Prostate gland (tissue), 2 donors: Measurements from ENCODE around the gene PRAMEF14.
"Not testable (repeated sequence)": the region's sequence is repeated elsewhere in the genome, so short reads cannot be mapped to it uniquely, and the experiment has no call there.

Source experiments
- POLR2AphosphoS5 ChIP-seq: sonication (generic); formaldehyde crosslinking; IDR thresholded peaks from one replicate; pipeline ENCODE4 v1.6.1; 2017; ENCODE audit warnings: antibody characterized with exemption
- TF ChIP-seq, protein P1 (sequence below), 4 experiments: fragments of 200-600 bp in 2 of 4; fragments of 450-650 bp in 2 of 4; sonication (generic) in 2 of 4; IDR thresholded peaks; 1 replicate in 3 of 4; 2 replicates in 1 of 4; pipeline ENCODE4 v1.5.1; 2016 to 2019; ENCODE audit warnings: antibody characterized with exemption in 4 of 4, mild to moderate bottlenecking in 2 of 4, moderate library complexity in 2 of 4

DNA sequence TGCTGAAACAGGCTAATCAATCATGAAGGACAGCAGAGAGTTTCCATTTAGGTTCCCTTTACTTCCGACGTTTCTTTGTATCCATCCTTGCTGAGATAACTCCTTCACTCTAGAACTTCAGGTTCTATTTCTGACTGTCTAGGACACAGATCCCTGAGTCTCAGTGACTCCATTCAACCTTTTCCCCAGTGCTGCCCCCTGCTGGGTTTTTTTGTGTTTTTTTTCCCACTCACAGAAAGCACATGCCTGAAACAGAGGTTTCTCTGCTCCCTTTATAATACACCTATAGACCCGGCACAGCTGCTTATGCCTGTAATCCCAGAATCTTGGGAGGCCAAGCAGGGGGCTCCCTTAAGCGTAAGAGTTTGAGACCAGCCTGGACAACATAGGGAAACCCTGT is 21.6 kb upstream of the PRAMEF14 start:
- TF ChIP-seq POLR2AphosphoS5: not testable (repeated sequence)
- TF ChIP-seq, protein P1, sequence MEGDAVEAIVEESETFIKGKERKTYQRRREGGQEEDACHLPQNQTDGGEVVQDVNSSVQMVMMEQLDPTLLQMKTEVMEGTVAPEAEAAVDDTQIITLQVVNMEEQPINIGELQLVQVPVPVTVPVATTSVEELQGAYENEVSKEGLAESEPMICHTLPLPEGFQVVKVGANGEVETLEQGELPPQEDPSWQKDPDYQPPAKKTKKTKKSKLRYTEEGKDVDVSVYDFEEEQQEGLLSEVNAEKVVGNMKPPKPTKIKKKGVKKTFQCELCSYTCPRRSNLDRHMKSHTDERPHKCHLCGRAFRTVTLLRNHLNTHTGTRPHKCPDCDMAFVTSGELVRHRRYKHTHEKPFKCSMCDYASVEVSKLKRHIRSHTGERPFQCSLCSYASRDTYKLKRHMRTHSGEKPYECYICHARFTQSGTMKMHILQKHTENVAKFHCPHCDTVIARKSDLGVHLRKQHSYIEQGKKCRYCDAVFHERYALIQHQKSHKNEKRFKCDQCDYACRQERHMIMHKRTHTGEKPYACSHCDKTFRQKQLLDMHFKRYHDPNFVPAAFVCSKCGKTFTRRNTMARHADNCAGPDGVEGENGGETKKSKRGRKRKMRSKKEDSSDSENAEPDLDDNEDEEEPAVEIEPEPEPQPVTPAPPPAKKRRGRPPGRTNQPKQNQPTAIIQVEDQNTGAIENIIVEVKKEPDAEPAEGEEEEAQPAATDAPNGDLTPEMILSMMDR (IDR thresholded peaks at IDR 0.05): not testable (repeated sequence)
